Right lobe of liver (tissue), 4 donors: Measurements from ENCODE around the gene ENOX1.

Experiments used
- CTCF ChIP-seq, 4 donors: fragments of 200-600 bp in 3 of 4; fragments of 450-650 bp in 1 of 4; IDR thresholded peaks; one replicate each; pipeline versions ENCODE4 v1.5.1 to v1.8.0; 2016 to 2022; ENCODE audit warnings: antibody characterized with exemption in 4 of 4, mild to moderate bottlenecking in 2 of 4
- POLR2A ChIP-seq: fragments of 450-650 bp; IDR thresholded peaks from one replicate; pipeline ENCODE4 v1.6.1; 2017; ENCODE audit warnings: antibody characterized with exemption, mild to moderate bottlenecking
- donor health status: DM: no; HTN: no; CAD: no.
- donor health status: DM: no; HTN: no; CAD: no.
- donor health status: DM: no; HTN: yes; CAD: no.

GRCh38 chr13:43180036-43180660 lies 606.6 kb downstream of the ENOX1 start:
- no peak for TF ChIP-seq CTCF (IDR thresholded peaks at IDR 0.05)
- no peak for TF ChIP-seq POLR2A
